HUDEP-2 (cell line): ENCODE results near the gene EPS8.

ENCODE experiments used
- DNase-seq, 76 experiments: peaks; one replicate each; lab custom pipeline; 2025; ENCODE audit not compliant: unreplicated experiment in 76 of 76; lab: John Stamatoyannopoulos, UW

EPS8 gene

GRCh38 chr12:15662303-15662980 is 126.7 kb downstream of the EPS8 start:
- DNase-seq, result peak in 2 of 76 experiments; percentile 4 to 14

- DNase-seq, result no peak
These were observed 137.8 kb downstream of the EPS8 start for GRCh38 chr12:15651371-15651770.

- no peak for DNase-seq
These were observed 138.6 kb downstream of the EPS8 start for GRCh38 chr12:15650399-15651128.

- DNase-seq, result no peak
These were observed 139.8 kb downstream of the EPS8 start for GRCh38 chr12:15649347-15649746.

GRCh38 chr12:15648558-15648957 is 140.6 kb downstream of the EPS8 start:
- no peak for DNase-seq

- no peak for DNase-seq
These were observed 142.6 kb downstream of the EPS8 start for GRCh38 chr12:15646581-15646980.

- no peak for DNase-seq
These were observed 144.5 kb downstream of the EPS8 start for GRCh38 chr12:15644700-15645099.

GRCh38 chr12:15638231-15638630 is 151.0 kb downstream of the EPS8 start:
- no peak for DNase-seq

GRCh38 chr12:15636060-15636890 is 152.9 kb downstream of the EPS8 start:
- no peak for DNase-seq

- no peak for DNase-seq
These were observed 155.0 kb downstream of the EPS8 start for GRCh38 chr12:15634010-15634683.

- DNase-seq, result no peak
These were observed 156.0 kb downstream of the EPS8 start for GRCh38 chr12:15633201-15633600.

- no peak for DNase-seq
These were observed 156.5 kb downstream of the EPS8 start for GRCh38 chr12:15632708-15633107.

- peak in 6 of 76 experiments; percentile 2 to 34 (median 18) for DNase-seq
These were observed 158.0 kb downstream of the EPS8 start for GRCh38 chr12:15631007-15631715.

GRCh38 chr12:15629761-15630160 is 159.4 kb downstream of the EPS8 start:
- DNase-seq, result no peak

- peak in 2 of 76 experiments; percentile 6 to 16 for DNase-seq
These were observed 160.1 kb downstream of the EPS8 start for GRCh38 chr12:15629108-15629507.

GRCh38 chr12:15627995-15628945 is 160.9 kb downstream of the EPS8 start:
- peak in 2 of 76 experiments; percentile 20 to 25 for DNase-seq

GRCh38 chr12:15625075-15625474 is 164.1 kb downstream of the EPS8 start:
- DNase-seq, result no peak

GRCh38 chr12:15620741-15621539 is 168.2 kb downstream of the EPS8 start:
- DNase-seq, result no peak
